CD4-positive, alpha-beta T cell treated with Interferon alpha-2 for 1 hour (primary cell): Measurements from ENCODE around the gene PLEKHG4B.
"Not testable (repeated sequence)": the region's sequence is repeated elsewhere in the genome, so short reads cannot be mapped to it uniquely, and the experiment has no call there.

Experiments used
- DNase-seq, 2 donors: peaks; one replicate each; pipeline ENCODE4 v3.0.0-alpha.2; 2020 to 2022

PLEKHG4B gene

GRCh38 chr5:159448-160172 lies 67.6 kb downstream of the PLEKHG4B start:
- DNase-seq, result no peak

- no peak for DNase-seq
These were observed 68.2 kb downstream of the PLEKHG4B start for GRCh38 chr5:160173-160510.

DNA sequence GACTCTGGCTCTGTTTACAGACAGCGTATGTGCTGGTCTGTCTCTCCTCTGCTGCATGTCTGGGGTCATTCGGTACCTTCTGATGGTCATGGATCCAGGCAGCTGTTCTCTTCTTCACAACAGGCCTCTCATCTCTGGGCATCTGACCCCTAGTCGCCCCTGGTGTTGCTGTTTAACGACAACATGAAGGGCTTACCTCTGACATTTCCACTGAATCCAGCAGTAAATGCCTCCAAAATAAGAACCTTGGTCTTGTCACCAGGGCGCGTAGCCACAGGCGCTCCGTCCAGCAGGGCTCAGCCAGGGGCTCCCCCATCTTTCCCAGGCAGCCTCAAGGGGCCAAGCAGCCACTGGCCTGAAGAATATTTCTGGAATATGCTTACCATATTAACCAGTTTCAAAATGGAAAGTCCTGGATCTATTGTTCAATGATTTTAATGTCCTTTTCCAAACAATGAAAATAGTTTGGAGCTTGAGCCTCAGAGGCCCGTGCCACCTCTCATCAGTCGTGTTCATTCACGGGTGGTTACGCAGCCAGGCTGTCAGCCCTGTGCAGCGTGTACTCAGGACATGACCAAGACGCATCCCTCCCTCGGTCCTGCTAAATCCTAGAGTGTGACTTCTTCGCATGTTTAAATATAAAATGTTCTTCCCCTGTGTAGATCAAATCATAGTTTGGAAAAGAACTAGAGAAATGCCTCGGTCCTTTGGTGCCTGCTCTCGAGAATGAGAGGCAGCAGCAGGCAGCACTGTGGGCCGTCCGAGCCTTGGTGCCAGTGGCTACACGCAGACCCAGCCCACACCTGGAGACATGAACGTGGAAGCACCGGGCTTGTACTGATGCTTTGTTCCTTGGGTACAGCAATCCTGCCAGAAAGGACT lies 69.2 kb downstream of the PLEKHG4B start:
- DNase-seq, result no peak

GRCh38 chr5:161803-162110 lies 69.8 kb downstream of the PLEKHG4B start:
- no peak for DNase-seq

DNA sequence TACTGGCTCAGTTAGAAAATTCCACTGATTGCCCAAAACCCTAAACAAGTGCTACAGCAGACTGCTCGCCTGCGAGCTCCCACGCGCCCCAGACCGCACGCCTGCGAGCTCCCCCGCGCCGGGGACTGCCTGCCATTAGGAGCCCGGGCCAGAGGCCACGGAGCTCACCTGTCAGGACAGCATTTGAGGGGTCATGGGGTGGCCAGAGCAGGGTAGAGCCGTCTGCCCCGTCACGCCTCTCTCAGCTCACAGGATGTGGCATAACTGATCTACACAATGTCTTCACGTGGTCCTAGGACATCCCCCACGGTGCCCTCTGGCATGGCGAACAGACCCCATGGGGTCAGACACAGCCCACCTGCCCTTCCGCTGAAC lies 70.2 kb downstream of the PLEKHG4B start:
- DNase-seq, result no peak

DNA sequence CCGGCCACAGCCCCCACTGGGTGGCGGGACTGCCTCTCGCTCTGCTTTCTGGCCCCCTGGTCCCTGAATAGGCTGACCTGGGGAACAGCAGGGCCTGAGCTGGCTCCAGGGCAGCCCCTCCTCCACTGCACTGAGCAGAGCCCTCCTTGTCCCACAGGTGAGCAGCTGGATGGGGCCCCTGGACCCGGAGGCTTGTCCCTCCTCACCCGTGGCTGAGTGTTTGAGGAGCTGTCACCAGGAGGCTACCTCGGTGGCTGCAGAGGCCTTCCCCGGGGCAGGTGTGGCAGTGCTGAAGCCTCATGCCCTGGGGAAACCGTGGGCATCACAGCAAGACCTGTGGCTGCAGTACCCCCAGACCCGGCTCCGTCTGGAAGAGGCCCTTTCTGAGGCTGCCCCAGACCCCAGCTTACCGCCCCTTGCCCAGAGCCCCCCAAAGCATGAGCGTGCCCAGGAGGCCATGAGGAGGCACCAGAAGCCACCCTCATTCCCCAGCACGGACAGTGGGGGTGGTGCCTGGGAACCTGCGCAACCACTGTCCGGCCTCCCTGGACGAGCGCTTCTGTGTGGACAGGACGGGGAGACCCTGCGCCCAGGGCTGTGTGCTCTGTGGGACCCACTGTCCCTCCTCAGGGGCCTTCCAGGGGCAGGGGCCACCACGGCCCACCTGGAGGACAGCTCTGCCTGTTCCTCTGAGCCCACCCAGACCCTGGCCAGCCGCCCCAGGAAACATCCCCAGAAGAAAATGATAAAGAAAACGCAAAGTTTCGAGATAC lies 70.8 kb downstream of the PLEKHG4B start:
- DNase-seq, result no peak

GRCh38 chr5:163338-163620 lies 71.3 kb downstream of the PLEKHG4B start:
- no peak for DNase-seq

- DNase-seq, result no peak
These were observed 71.9 kb downstream of the PLEKHG4B start for GRCh38 chr5:163841-164240.

GRCh38 chr5:164244-164643 lies 72.3 kb downstream of the PLEKHG4B start:
- DNase-seq, result no peak

DNA sequence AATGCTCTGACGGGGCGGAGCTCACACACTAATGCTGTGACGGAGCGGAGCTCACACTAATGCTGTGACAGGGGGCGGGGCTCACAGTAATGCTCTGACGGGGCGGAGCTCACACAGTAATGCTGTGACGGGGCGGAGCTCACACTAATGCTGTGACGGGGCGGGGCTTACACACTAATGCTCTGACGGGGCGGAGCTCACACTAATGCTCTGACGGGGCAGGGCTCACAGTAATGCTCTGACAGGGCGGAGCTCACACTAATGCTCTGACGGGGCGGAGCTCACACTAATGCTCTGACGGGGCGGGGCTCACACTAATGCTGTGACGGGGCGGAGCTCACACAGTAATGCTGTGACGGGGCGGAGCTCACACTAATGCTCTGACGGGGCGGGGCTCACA lies 72.8 kb downstream of the PLEKHG4B start:
- not testable (repeated sequence) for DNase-seq

GRCh38 chr5:166441-167372 lies 74.7 kb downstream of the PLEKHG4B start:
- no peak for DNase-seq

GRCh38 chr5:167511-167910 lies 75.5 kb downstream of the PLEKHG4B start:
- no peak for DNase-seq

DNA sequence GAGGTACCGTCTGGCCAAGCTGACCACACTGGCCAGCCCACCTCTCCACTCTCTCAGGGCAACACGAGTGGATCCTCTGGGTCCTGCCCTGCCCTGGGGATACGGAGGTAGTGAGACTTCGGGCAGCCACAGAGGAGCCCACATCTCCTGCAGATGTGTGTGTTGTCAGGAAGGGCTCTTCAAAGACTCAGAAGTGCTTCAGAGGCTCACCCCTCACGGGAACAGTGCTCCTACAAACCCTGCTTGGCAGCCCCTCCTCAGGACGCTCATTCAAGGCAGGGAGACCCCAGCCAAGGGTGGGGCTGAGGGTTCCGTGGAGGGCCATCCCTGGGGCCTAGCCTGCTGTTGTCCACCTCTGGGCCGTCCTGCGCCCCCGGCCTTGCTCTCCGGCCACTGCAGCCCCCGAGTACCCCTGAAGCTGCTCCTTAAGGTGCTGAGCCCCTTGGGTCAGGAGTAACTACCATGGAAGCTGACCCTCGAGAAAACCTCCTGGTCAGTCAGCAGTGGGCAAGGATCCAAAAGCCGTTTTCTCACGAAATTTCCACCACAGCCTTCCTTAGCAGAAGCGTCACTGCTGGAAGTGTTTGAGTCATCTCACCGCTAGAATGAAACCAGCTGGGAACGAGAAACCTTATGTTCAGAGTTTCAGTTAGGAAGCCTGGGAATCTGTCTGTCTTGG lies 76.2 kb downstream of the PLEKHG4B start:
- DNase-seq, result no peak

- no peak for DNase-seq
These were observed 77.2 kb downstream of the PLEKHG4B start for GRCh38 chr5:169071-169727.

- no peak for DNase-seq
These were observed 77.7 kb downstream of the PLEKHG4B start for GRCh38 chr5:169728-170094.

GRCh38 chr5:170971-171800 lies 79.2 kb downstream of the PLEKHG4B start:
- no peak for DNase-seq

DNA sequence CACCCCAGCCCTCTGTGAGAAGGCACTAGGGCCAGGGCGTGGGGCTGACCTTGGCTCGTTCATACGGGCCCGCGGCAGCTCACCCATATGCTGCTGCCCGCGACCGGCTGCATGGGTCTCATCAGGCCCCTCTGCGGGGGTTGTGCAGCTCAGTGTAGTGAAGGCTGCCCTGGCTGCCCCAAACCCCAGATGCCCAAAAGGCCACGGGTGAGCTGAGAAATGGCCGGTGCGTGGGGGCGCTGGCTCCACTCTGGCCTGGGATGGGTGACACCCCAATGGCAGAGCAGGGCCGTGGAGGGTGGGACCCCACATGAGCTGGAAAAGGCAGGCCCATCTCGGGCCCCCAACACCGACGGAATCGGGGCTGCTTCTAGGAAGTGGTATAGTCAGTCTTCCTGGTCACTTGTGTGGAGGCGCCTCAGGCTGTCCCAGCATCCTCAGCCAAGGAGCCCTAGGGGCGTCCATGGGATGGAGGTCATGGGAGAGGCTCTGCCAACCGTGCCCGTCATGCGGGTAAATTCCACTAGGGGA lies 79.9 kb downstream of the PLEKHG4B start:
- no peak for DNase-seq

GRCh38 chr5:172421-172820 lies 80.5 kb downstream of the PLEKHG4B start:
- DNase-seq, result no peak

GRCh38 chr5:172841-173251 lies 80.9 kb downstream of the PLEKHG4B start:
- no peak for DNase-seq
